ENCODE data around the gene AUTS2.

The AUTS2 gene

DNA sequence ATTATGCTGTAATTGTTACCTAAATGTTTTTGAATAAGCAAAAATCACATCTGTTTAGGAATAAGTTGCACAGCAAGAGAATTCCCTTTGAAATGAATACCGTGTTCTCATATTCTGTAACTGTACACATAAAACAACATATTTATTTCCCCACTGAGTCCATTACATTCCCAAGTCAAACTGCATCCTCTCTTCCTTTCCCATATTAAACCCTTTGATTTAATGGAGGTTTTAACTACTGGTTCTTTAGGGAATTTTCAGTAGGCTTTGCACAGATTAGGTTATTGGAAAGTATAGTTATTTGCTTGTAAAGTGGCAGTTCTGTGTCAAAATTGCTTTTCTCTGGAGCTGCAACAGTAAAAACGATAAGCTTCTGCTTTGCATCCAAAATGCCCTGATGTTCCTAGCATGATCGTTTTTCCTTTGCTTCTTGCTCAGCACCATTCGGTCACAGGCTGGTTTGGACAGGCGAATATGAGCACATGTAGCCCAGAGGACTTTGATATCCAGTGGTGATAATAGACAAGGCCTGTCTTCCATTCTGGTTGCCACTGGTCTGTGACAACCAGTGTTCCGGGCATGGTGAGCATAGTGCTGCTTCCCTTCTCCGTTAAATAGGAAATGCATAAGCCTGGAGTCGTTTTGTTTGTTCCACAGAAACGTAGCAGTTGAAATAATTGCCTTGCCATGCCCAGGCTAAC lies 696.1 kb downstream of the AUTS2 start:
- TF ChIP-seq, protein P1, sequence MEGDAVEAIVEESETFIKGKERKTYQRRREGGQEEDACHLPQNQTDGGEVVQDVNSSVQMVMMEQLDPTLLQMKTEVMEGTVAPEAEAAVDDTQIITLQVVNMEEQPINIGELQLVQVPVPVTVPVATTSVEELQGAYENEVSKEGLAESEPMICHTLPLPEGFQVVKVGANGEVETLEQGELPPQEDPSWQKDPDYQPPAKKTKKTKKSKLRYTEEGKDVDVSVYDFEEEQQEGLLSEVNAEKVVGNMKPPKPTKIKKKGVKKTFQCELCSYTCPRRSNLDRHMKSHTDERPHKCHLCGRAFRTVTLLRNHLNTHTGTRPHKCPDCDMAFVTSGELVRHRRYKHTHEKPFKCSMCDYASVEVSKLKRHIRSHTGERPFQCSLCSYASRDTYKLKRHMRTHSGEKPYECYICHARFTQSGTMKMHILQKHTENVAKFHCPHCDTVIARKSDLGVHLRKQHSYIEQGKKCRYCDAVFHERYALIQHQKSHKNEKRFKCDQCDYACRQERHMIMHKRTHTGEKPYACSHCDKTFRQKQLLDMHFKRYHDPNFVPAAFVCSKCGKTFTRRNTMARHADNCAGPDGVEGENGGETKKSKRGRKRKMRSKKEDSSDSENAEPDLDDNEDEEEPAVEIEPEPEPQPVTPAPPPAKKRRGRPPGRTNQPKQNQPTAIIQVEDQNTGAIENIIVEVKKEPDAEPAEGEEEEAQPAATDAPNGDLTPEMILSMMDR (IDR thresholded peaks at IDR 0.05; ENCODE audit: borderline replicate concordance, insufficient read depth, low read depth, low read length), result no peak

DNA sequence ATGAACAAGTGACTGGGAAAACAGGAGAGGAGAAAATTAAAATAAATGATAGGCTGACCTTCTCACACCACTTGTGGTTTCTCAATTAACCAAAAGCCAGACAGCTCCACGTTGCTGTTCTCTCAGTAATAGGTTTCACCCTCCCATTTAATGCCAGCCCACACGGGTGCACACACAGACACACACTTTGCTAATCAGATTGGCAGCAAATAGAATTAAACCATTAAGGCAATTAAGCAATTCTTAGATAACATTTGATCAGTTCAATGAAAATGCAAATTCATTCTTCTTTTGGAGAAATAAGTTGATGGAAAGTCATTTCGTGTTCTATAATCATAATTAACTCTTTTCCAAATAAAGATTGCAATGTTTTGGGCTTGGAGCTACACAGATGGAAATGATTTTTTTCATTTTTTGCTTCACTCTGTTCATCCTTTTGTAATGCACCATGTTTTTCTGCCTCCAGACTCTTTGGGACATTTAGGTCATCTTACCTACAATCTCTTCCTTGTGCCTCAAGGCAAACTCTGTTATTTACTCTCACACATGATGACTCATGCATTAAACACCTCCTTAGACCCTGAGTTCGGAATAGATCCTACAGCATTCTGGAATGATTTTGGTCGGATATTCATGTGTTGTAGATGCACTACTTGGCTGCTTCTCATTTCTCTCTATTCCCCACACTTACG lies 700.7 kb downstream of the AUTS2 start:
- no peak overlapping the region for H3K4me3 ChIP-seq (ENCODE audit: low read depth, low read length)
- TF ChIP-seq, protein P1 (IDR thresholded peaks at IDR 0.05; ENCODE audit: borderline replicate concordance, insufficient read depth, low read depth, low read length), result no peak

More for the DNA sequence above, 696.1 kb downstream of the AUTS2 start:
- H3K4me3 ChIP-seq (ENCODE audit: low read depth, low read length), result no peak overlapping the region

DNA sequence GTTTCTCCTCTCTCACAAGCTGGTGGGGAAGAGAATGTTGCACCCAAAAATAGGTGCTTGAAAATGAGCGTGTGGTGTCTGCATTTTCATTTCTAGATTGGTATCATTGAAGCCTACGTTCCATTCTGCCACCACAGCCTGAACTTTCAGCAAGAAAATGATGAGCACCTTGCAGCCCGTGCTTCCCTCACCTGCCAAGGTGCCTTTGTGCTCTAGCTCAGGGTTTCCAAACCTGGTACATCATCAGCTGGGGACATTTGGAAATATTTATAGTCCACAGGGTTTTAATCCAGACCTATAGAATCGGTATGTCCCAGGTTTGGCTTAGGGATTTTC lies 701.2 kb downstream of the AUTS2 start:
- TF ChIP-seq, protein P1 (IDR thresholded peaks at IDR 0.05; ENCODE audit: borderline replicate concordance, insufficient read depth, low read depth, low read length), result no peak

DNA sequence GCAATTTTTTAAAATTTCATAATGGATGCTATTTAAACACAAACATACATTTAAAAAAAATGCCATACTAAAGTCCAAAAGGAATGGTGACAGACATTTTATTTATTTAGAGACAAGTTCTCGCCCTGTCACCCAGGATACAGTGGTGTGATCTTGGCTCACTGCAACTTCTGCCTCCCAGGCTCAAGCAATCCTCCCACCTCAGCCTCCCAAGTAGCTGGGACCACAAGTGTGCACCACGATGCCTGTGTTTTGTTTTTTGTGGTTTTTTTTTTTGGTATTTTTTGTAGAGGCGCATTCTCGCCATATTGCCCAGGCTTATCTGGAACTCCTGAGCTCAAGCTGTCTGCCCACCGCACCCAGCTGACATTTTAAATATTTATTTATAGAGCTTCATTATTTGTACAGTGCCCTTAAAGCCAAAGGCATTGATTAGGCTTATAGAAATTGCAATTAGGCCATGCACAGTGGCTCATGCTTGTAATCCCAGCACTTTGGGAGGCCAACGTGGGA lies 703.5 kb downstream of the AUTS2 start:
- TF ChIP-seq, protein P1 (IDR thresholded peaks at IDR 0.05; ENCODE audit: borderline replicate concordance, insufficient read depth, low read depth, low read length), result no peak
- no peak overlapping the region for H3K4me3 ChIP-seq (ENCODE audit: low read depth, low read length)

More for the DNA sequence above, 701.2 kb downstream of the AUTS2 start:
- no peak overlapping the region for H3K4me3 ChIP-seq (ENCODE audit: low read depth, low read length)

DNA sequence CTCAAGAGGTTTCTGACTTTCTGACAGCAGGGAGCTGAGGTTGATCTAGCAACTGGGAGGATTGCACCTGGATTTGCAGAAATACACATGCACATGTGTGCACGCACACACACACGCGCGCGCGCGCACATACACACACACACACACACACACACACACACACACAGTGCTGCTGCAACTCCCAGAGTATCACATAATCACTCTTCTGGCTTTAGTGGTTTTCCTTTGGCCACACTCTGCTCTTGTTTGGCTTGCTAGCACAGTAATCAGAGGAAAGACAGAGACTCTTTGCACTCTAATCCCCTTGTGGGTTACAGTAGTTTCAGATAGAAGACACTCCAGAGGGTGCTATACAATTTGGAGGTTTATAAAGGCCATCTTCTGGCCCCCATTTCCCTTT lies 705.0 kb downstream of the AUTS2 start:
- TF ChIP-seq, protein P1 (IDR thresholded peaks at IDR 0.05; ENCODE audit: borderline replicate concordance, insufficient read depth, low read depth, low read length), result no peak
- no peak overlapping the region for H3K4me3 ChIP-seq (ENCODE audit: low read depth, low read length)

DNA sequence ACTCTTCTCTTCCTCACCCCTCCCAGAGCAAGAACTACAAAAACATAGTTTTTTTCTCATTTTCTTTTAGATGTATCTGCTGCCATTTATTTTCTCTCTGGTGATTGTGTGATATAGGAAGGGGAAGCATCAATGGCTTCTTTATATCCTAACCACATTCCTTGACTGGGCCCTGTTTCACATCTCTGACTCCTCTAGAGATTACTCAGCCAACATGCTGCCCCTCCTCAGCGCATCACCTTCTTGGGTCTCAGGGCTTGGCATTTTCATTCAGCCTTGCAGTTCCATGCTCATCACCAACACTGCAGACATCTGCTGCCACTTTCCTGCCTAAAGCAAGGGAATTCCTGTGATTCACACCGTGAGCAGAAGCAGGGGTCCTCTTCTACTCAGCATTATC lies 705.5 kb downstream of the AUTS2 start:
- H3K4me3 ChIP-seq (ENCODE audit: low read depth, low read length), result no peak overlapping the region
- TF ChIP-seq, protein P1 (IDR thresholded peaks at IDR 0.05; ENCODE audit: borderline replicate concordance, insufficient read depth, low read depth, low read length), result no peak

DNA sequence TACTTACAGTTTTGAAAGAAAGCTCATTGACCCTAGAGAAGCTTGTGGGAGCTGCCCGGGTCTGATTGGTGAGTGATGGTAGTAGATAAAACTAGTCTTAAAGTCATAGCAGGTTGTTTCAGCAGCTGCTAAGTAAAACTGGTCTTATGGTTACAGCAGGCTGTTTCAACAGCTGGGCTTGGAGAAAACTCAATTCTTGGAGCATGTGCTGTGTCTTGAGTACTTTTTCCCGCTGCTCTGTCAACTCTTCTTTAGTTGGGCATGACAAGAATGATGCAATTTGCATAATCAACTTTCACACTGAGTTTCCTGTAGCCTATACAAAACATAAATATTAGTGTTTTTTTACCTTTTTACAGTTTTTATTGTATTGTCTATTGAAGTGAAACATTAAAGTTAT lies 707.9 kb downstream of the AUTS2 start:
- TF ChIP-seq, protein P1 (IDR thresholded peaks at IDR 0.05; ENCODE audit: borderline replicate concordance, insufficient read depth, low read depth, low read length), result no peak

More for the DNA sequence above, 707.9 kb downstream of the AUTS2 start:
- H3K4me3 ChIP-seq (ENCODE audit: low read depth, low read length), result no peak overlapping the region

Data from GM12875 (cell line).